ENCODE measurements around the gene SAPCD1.

Gene SAPCD1

GRCh38 chr6:31758281-31758680 is 4.2 kb upstream of the SAPCD1 start:
- no peak for DNase-seq

GRCh38 chr6:31760790-31761189 is 1.7 kb upstream of the SAPCD1 start:
- no peak for DNase-seq

- no peak for DNase-seq
These were observed 1.1 kb upstream of the SAPCD1 start for GRCh38 chr6:31761343-31761742.

- DNase-seq: no peak
These were observed 592 bp downstream of the SAPCD1 start for GRCh38 chr6:31762878-31763618.

- DNase-seq: no peak
These were observed 1.1 kb downstream of the SAPCD1 start for GRCh38 chr6:31763619-31763940.

GRCh38 chr6:31764198-31764597 is 1.7 kb downstream of the SAPCD1 start:
- DNase-seq: no peak

- no peak for DNase-seq
These were observed 3.1 kb downstream of the SAPCD1 start for GRCh38 chr6:31765559-31765909.

- DNase-seq: no peak
These were observed 3.7 kb downstream of the SAPCD1 start for GRCh38 chr6:31765910-31766794.

- no peak for DNase-seq
These were observed 4.7 kb downstream of the SAPCD1 start for GRCh38 chr6:31767096-31767645.

- DNase-seq: no peak
These were observed 6.2 kb downstream of the SAPCD1 start for GRCh38 chr6:31768363-31769257.

- peak in 1 of 2 experiments; percentile 29 for DNase-seq
These were observed 7.4 kb downstream of the SAPCD1 start for GRCh38 chr6:31769684-31770371.

- DNase-seq: no peak
These were observed 8.4 kb downstream of the SAPCD1 start for GRCh38 chr6:31770860-31771259.

GRCh38 chr6:31771992-31772358 is 9.5 kb downstream of the SAPCD1 start:
- DNase-seq: no peak

GRCh38 chr6:31775184-31775583 is 12.7 kb downstream of the SAPCD1 start:
- no peak for DNase-seq

- DNase-seq: no peak
These were observed 13.4 kb downstream of the SAPCD1 start for GRCh38 chr6:31775633-31776484.

- DNase-seq: no peak
These were observed 14.1 kb downstream of the SAPCD1 start for GRCh38 chr6:31776485-31776988.

GRCh38 chr6:31776989-31777666 is 14.7 kb downstream of the SAPCD1 start, which contains the start of gene VWA7:
Gene VWA7 (minus strand): TSS chr6:31777328. CDS start chr6:31776779, 549 bp downstream.
- no peak for DNase-seq

GRCh38 chr6:31777667-31778050 is 15.2 kb downstream of the SAPCD1 start:
- no peak for DNase-seq

GRCh38 chr6:31778193-31778592 is 15.7 kb downstream of the SAPCD1 start:
- DNase-seq: no peak

All from NCI-H446 (cell line).